Activated T-cell treated with anti-CD3 and anti-CD28 coated beads for 24 hours (primary cell): ENCODE data around the gene PFDN5.
A peak's percentile ranks its signal among the peaks of the same experiment; 100 is the strongest.
"Not testable (repeated sequence)": the region's sequence is repeated elsewhere in the genome, so short reads cannot be mapped to it uniquely, and the experiment has no call there.

ENCODE experiments used
- DNase-seq: peaks from one replicate; pipeline ENCODE4 v3.0.0-alpha.2; 2020; ENCODE audit warnings: low read depth

Gene PFDN5

DNA sequence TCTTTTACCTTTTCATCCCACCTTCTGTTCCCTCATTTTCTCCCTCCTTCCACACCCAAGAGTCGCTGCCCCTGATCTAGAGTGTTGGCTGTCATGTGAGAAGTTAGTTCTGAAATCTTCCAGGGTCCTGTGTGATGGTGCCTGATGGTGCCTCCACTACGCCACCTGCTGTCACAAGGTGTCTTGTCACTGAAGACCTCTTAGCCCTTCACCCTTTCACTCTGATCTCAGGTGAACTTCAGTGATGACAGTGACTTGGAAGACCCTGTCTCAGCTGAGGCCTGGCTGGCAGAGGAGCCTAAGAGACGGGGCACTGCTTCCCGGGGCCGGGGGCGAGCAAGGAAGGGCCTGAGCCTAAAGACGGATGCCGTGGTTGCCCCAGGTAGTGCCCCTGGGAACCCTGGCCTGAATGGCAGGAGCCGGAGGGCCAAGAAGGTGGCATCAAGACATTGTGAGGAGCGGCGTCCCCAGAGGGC, 7.6 kb upstream of the PFDN5 start:
- peak; percentile 57 for DNase-seq

DNA sequence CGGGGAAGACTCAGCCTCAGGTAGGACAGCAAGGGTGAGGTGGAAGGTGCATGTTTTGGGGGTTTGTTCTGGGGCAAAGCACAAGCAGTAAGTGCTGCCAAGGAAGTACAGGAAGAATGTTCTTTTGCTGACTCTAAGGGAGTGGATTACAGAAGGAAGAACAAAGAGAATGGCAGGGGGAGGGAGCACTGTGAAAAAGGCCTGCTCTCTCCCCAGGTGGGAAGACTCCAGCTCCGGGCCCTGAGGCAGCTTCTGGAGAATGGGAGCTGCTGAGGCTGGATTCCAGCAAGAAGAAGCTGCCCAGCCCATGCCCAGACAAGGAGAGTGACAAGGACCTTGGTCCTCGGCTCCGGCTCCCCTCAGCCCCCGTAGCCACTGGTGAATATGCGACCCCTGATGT, 7.0 kb upstream of the PFDN5 start:
- DNase-seq = no peak

DNA sequence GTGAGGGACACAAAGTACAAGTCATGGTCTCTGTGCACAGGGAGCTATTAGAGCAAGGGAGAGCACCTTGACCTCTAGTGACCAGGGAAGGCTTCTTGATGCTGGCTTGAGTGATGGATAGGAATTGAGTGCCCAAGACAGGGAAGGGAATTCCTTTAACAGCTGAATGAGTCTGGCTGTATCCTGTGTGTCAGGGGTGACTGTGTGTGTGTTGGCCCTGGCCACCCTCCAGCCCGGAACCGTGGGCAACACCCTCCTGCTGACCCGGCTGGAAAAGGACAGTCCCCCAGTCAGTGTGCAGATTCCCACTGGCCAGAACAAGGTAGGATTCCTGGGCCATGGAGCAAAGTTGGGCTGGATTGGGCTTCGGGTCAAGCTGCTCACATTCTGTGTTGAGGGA, 5.5 kb upstream of the PFDN5 start:
- DNase-seq = no peak

DNA sequence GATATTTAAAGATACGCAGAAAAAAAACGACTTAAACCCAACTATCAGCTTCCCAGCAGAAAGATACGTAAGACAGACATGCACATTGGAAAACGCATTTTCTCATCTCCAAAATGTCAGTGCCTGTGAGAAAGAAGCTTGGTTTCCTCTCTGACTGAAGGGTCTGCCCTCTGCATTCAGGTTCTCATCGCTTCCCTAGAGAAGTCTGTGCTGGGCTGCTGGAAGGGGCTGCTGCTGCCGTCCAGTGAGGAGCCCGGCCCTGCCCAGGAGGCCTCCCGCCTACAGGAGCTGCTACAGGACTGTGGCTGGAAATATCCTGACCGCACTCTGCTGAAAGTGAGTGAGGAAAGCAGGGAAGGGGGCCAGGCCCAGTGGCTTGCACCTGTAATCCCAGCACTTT, 4.7 kb upstream of the PFDN5 start:
- DNase-seq = no peak

DNA sequence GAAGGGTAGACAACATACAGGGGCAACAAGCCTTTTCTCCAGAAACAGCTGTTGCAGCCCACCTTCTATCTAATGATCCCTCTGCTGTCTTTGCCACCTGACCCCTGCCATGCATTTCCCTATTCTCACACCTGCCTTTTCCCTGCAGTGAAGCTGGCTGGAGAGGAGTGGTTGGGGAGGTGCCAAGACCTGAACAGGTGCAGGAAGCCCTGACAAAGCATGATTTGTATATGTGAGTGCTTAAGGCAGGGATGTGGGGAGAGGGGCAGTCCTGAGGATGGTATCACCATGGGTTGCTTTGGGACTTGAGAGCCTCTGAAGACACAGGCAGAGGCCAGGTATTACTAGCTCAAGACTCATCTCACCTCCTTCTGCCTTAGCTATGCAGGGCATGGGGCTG, 2.9 kb upstream of the PFDN5 start:
- DNase-seq = no peak

DNA sequence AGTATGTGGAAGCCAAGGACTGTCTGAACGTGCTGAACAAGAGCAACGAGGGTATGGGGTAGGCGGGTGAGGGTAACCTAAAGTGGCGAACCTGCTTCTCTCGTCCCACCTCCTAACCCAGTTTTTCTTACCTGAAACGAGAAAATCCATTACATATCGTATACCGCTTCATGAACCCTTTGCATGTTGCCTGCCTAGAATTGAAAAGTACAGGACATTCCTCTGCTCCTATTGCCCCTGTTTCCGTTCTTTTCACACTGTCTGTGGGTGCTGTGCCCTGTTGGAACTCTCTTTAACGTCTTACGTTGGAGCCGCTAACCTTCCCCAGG, 513 bp downstream of the PFDN5 start:
- DNase-seq = no peak

DNA sequence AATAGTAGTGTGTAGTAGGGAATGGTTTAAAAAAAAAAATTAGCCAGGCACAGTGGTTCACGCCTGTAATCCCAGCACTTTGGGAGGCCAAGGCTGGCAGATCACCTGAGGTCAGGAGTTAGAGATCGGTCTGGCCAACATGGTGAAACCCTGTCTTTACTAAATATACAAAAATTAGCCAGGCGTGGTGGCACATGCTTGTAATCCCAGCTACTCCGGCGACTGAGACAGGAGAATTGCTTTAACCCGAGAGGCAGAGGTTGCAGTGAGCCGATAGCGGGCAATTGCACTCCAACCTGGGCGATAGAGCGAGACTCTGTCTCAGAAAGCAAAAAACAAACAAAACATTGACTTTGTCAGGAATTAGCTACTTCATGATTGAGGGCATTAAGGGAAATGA, 1.8 kb downstream of the PFDN5 start:
- not testable (repeated sequence) for DNase-seq

DNA sequence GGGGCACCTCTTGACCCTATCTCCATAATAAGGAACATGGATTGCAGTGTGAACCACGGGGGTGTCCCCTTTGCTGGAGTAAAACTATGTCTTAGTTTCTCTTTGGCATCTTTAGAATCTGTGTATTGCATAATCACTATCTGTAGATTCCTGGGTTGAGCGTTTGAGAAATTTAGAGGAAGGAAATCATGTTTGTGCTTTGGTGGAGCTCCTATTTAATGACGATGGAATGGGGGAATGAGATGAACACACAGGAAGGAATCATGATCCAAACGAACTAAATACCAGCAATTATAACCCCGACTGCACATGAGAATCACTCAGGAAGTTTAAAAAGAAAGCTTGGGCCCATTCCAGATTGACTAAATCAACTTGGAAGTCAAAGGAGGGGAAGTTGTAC, 2.8 kb downstream of the PFDN5 start:
- DNase-seq = no peak

DNA sequence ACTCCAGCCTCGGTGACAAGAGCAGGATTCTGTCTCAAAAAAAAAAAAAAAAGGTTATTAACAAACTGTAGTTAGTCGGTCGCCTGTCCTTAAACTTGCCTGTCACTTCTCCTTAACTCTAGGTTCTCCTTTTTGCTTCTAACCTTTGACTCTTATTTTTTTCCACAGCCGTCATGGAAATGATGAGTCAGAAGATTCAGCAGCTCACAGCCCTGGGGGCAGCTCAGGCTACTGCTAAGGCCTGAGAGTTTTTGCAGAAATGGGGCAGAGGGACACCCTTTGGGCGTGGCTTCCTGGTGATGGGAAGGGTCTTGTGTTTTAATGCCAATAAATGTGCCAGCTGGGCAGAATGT, 3.7 kb downstream of the PFDN5 start:
- DNase-seq = peak; percentile 20

DNA sequence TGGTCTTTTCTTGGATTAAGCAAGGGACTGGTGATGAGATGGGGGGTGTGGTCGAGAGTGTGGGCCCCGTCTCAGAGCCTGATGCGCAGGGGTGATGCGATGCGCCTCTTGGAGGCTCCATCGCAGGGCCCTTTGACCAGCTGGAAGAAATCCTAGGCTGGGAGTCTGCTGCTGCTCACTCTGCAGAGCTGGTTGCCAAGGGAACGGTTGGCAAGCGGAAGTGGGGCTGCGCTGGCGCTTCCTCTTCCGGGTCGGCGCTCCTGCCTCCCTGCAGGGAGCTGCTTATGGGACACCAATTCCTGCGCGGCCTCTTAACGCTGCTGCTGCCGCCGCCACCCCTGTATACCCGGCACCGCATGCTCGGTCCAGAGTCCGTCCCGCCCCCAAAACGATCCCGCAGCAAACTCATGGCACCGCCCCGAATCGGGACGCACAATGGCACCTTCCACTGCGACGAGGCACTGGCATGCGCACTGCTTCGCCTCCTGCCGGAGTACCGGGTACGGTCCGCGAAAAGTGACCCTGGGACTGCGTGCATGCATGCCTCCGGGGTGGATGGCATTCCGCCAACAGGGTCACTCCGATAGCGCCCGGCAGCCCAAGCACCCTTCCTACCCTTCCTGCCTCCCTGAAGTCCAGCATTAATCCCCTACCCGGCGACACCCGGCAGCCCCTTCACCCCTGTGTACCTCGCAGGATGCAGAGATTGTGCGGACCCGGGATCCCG, 4.3 kb downstream of the PFDN5 start, which contains the start of gene MYG1:
Gene MYG1 (plus strand): TSS at position 242 of the 727 bp plus-strand sequence. CDS start 43 bp downstream, at position 285.
- DNase-seq = peak; percentile 84

DNA sequence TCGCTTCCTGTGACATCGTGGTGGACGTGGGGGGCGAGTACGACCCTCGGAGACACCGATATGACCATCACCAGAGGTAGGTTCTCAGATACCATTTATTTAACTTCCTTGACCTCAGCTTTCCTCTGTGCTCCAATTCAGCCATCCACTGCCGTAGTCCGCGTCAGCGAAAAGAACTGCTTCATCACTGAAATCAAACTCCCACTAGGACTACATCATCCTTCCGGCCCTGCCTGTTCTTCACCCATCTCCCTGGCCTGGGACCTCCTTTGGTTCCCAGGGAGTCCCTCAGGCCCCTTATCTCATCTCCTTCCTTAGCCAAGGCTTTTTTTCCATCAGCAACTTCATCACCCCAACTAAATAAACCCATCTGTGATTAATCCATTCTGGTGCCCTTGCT, 4.8 kb downstream of the PFDN5 start:
- DNase-seq = peak; percentile 5

DNA sequence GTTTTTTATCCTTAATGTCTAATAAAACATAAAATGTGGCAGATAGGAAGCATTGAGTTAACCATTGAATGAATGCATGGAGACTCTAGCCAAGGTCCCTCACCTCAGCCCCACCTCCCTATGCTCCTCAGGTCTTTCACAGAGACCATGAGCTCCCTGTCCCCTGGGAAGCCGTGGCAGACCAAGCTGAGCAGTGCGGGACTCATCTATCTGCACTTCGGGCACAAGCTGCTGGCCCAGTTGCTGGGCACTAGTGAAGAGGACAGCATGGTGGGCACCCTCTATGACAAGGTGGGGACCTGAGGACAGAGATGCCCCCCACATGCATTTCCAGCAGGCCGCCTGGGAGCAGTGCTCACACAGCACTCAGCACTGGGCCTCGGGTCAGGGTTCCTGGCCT, 7.6 kb downstream of the PFDN5 start:
- DNase-seq = no peak

DNA sequence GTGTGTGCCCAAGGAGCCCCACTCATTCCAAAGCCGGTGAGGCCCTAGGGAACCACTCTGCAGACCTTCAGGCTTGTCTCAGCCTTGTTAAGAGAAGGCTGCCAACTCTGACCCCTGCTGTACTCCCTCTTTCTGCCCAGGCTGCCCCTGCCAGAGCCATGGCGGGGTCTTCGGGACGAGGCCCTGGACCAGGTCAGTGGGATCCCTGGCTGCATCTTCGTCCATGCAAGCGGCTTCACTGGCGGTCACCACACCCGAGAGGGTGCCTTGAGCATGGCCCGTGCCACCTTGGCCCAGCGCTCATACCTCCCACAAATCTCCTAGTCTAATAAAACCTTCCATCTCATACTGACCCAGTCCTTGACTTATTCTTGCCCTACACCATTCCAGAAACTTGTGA, 11.5 kb downstream of the PFDN5 start:
- DNase-seq = no peak

DNA sequence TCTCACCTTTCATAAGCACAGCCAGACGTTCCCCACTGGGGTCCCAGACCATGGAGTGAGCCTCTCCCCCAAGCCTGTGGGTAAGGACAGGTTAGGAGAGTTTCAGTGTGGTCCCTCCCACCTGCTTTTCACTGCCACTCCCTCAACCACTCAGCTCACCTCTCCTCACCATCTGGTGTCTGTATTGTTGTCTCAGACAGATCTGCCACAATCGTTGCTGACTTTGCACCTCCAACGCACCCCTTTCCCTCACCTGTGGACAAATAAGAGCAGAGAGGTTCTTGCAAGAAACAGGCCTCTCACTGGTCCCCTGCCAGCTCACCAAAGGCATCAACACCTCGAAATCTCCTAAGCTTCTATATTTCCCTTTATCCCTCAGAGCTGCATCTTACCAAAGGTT, 12.9 kb downstream of the PFDN5 start:
- DNase-seq = no peak

DNA sequence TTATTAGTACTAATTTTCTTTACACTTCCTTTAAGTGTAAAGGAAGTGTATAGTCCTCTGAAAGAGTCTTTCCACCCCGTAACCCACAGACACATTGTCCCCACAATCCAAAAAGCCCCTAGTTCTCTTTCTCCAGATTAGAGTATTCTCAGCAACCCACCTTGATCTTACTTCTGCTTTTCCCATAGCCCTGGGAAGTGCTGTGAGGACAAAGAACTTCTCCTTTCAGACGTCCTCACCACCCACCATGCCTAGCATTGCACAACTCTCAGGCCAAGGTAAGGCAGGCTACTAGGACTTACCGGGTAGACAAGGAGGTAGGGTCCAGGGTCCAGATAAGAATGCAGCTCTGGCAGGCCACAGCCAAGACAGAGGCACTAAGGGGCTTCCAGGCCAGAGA, 18.7 kb downstream of the PFDN5 start:
- DNase-seq = no peak

DNA sequence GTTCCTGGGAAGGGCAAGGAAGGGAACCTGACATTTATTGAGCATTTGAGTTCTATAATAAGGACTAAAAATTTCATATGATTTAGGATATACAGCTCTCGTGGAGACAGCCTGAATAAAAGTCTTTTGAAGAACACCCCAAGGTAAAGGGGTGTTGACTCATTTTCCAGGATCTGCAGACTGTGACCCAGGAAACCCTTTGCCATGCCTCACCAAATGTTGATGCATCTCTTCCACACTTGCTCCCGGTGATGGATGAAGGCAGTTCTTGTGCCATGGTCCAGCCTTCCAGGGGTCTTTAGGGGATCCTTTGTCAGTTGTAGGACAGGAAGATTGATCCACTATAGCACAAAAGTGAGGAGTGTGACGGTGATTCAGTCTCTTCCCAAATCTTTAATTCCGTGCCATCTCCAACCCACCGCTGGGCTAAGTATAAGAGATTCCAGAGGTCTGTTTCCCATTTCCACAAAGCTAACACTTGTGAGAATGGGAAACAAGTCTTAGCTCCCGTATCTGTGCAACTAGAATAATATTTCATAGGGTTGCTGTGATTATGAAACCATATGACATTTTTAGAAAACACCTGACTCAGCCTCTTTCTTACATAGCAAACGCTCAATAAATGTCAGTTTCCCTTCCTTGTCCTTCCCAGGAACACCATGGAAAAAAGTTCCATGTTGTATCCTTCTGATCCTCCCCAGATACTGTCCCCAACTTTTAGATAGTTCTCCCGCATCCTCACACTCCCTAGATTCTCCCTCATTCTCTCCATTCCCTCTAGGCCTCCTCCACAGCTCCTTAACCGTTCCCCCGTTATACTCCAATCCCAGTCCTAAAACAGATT, 25.2 kb downstream of the PFDN5 start:
- DNase-seq = no peak

DNA sequence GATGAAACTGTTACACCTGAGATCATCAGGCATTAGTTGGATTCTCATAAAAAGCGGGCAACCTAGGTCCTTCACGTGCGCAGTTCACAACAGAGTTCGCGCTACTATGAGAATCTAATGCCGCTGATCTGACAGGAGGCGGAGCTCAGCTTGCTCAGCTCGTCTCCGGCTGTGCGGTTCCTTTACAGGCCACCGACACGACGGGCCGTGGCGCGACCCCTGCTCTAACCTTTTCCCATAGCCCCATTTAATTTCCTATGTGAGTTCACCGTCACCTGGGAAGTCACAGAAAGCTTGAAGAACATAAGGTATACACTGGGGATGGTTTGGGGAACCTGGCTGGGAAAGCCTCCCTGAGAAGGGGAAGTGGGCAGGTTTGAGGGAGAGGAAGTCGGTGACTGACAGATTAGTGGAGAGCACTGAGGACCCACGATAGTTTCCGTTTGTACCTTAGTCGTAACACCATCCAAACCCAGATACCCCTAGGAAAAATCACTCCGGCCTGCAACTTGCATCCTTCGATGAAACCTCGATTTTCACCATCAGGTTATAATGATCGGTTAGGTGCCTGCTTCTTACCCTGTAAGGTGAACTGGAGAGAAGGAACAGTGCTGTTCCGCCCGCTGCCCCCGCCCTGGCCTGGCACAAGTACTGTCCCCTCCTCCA, 28.9 kb downstream of the PFDN5 start:
- peak; percentile 55 for DNase-seq

DNA sequence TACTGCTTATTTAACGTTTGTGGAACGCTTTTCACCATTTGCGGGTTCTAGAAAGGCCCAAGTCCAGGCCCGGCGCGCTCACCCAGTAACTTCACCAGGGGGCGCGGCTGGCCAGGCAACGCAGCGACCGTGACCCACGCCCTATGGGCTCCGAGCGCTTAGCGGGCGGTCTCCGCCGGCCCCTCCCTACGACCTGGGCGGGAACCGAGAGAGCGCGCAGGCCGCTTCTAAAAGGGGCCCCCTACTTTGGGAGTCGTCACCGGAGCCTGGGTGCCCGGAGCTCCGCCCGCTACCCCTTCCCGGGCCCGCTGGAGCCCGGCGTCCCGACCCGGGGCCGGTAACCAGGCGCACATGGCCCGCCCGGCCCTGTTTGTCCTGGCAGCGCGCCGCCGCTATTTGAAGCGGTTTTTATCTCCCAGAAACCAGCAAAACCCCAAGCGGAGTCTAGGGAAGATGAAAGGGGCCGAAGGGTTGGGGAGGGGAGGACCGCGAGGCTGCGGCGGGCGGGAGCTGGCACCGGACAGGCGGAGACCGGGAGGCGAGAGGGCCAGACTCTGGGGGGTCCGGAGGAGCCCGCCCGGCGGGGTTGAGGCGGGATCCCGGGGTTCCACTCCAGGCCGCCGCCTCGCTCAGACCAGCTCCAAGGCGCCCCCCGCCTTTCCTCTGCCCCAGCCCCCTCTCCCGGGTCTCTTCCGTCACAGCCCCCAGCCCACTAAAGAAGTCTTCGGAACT, 29.6 kb downstream of the PFDN5 start:
- peak; percentile 86 for DNase-seq

DNA sequence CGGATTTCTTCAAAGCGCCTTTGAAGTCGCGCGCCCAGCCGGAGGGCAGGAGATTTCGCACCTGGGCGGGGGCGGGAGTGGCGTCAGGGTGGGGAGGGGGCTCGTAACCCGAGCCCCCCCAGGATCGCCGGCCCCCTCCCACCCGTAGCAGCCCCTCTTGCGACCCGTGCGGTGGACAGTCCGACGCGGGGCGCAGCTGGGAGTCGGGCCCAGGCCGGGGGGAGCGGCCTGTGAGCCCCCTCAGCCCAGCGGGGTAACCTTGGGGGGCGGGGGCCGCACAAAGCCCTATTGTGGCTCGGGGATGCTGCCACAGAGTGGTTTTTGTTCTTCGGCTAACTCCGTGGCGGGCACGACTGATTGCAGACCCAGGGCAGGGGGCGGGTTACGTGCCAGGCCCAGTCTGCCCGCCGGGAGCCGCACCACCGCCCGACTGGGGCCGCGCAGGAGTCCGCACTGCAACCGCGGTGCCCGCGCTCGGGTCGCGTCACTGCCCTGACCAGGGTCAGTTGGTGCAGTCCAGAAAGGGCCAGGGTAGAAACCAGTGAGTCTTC, 30.2 kb downstream of the PFDN5 start:
- no peak for DNase-seq

DNA sequence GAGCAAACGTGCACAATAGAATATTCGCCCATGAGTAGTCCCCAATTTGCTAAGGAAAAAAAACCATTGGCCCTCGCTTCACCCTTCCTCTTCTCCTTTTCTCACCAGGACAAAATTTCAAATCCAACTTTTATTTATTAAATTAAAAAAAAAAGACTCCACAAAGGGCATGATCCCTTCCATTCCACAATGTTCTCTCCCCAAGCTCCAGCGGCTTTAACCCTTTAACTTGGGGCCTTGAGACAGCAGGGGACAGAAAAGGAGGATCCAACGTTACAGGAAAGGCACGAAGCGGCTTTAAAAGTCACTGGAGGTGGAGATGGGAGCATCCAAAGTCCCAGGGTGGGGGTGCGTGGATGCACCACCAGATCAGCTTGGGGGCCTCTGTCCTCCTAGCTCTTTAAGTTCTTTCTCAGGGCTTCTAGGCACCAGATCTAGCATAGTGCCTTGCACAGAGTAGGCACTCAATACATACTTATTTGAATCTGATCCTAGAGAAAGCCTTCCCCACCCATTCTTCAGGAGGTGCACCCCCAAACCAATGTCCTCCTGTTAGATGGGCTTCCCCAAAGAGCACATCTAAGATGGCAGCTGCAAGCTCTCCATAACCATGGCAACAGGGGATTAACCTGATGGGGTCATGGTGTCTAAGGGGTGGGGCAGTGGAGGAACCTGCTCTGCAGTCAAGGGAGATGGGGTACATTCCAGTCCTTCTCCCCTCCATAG, 31.3 kb downstream of the PFDN5 start:
- no peak for DNase-seq

DNA sequence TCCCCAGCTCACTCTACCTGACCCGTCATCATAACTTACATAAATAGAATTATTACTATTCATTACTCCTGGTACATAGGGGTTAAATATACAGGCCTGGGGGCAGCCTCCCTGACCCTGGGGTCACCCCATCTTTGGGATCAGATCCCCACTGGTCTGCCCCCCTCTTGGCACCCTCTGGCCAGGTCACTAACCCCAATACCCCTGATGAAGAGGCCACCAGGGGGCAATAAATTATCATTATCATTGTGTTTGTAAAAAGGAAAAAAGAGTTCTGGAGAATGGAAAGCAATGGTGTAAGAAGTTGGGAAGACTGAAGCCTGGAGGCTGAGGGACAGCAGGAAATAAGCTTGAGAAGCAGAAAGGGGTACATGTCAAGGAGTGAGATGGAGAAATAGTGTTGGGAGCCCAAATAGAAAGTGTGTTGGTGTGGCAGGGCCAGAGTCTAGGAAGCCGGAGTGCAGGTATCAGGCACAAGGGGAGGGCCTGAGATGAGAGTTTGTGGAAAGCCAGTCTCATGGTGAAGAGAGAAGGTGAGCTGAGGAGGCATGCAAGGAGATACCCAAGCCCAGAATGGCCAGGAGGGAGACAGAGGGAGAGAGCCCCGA, 32.2 kb downstream of the PFDN5 start:
- no peak for DNase-seq
